H1 (cell line): ENCODE data around the gene TWNK.

Source experiments
- CBX5 ChIP-seq: fragments of 300-800, 300-1000 bp; sonication (generic); IDR thresholded peaks from 2 replicates; pipeline ENCODE4 v1.7.1; 2016; ENCODE audit warnings: antibody characterized with exemption, low read length, low read depth
- EZH2 ChIP-seq: fragments of 200-600 bp; sonication (generic); IDR thresholded peaks from 2 replicates; pipeline ENCODE4 v1.7.1; 2012; ENCODE audit warnings: low read depth, mild to moderate bottlenecking, moderate library complexity, low read length, inconsistent platforms; ENCODE audit not compliant: severe bottlenecking
- GABPA ChIP-seq: IDR thresholded peaks from 2 replicates; pipeline ENCODE4 v1.6.1; 2011; ENCODE audit warnings: mild to moderate bottlenecking, low read length, moderate library complexity, borderline replicate concordance; ENCODE audit not compliant: insufficient read depth
- POLR2A ChIP-seq, 2 experiments: IDR thresholded peaks; 1 replicate in 1 of 2; 2 replicates in 1 of 2; pipeline ENCODE4 v1.6.1; 2011; ENCODE audit warnings: low read depth in 2 of 2, low read length in 2 of 2, mild to moderate bottlenecking in 2 of 2; ENCODE audit errors: control extremely low read depth in 1 of 2
- TF ChIP-seq, protein P1 (sequence below), 3 experiments: IDR thresholded peaks; 1 replicate in 2 of 3; 2 replicates in 1 of 3; pipeline versions ENCODE4 v1.5.1 to v1.6.1; 2011; ENCODE audit warnings: low read length in 3 of 3, mild to moderate bottlenecking in 3 of 3, inconsistent platforms in 2 of 3, low read depth in 1 of 3, moderate library complexity in 1 of 3; ENCODE audit not compliant: insufficient read depth in 1 of 3; ENCODE audit errors: control extremely low read depth in 1 of 3

DNA sequence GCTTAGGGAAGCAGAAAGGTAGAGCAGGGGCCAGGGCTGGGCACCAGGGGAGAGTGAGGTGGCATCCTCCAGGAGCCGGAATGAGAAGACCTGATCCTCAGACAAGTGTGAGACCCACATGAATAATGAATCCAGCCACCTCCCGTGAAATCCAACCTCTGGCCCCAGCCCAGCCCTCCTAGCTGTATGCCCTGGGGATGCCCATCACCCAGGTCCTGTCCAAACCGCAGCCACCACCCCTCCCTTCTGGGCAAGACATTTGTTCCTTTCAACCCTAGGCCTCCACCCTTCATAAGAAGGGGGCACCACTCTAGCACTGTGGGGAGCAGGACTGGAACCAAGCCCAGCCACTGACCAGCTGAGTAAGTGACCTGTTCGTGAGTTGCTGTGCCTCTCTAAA, 33.9 kb downstream of the TWNK start:
- TF ChIP-seq CBX5 (no peak), POLR2A (IDR thresholded peaks at IDR 0.05; ENCODE audit: control extremely low read depth in 1 of 2, low read depth in 2 of 2, low read length in 2 of 2) (no peak), GABPA (no peak), EZH2 (no peak)
- TF ChIP-seq, protein P1, sequence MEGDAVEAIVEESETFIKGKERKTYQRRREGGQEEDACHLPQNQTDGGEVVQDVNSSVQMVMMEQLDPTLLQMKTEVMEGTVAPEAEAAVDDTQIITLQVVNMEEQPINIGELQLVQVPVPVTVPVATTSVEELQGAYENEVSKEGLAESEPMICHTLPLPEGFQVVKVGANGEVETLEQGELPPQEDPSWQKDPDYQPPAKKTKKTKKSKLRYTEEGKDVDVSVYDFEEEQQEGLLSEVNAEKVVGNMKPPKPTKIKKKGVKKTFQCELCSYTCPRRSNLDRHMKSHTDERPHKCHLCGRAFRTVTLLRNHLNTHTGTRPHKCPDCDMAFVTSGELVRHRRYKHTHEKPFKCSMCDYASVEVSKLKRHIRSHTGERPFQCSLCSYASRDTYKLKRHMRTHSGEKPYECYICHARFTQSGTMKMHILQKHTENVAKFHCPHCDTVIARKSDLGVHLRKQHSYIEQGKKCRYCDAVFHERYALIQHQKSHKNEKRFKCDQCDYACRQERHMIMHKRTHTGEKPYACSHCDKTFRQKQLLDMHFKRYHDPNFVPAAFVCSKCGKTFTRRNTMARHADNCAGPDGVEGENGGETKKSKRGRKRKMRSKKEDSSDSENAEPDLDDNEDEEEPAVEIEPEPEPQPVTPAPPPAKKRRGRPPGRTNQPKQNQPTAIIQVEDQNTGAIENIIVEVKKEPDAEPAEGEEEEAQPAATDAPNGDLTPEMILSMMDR (IDR thresholded peaks at IDR 0.05; ENCODE audit: control extremely low read depth in 1 of 3, insufficient read depth in 1 of 3, low read depth in 1 of 3, low read length in 3 of 3), result no peak
